Transverse colon (tissue), 4 donors: Measurements from ENCODE around the gene ZC3H18. TPM values are rescaled to one million over a fixed set of nuclear protein-coding genes. Genes with fewer than 3 reads are reported as not detected.

Experiments
- DNase-seq: peaks from one replicate; pipeline ENCODE4 v3.0.0-alpha.2; 2019
- H3K27ac ChIP-seq, 4 donors: fragments of 200-600 bp; sonication (generic); 2 replicates each; pipeline ENCODE4 v1.5.1; 2016 to 2018; ENCODE audit warnings: inconsistent platforms in 4 of 4
- H3K27me3 ChIP-seq: fragments of 200-600 bp; sonication (generic); 2 replicates; pipeline ENCODE4 v1.5.1; 2017; ENCODE audit warnings: inconsistent platforms
- H3K36me3 ChIP-seq, 4 donors: fragments of 200-600 bp; sonication (generic); 2 replicates each; pipeline ENCODE4 v1.5.1; 2017 to 2019; ENCODE audit warnings: inconsistent platforms in 4 of 4
- H3K4me1 ChIP-seq, 4 donors: fragments of 200-600 bp; sonication (generic); 2 replicates each; pipeline ENCODE4 v1.5.1; 2017 to 2020; ENCODE audit warnings: inconsistent platforms in 4 of 4
- H3K4me3 ChIP-seq, 4 donors: fragments of 200-600 bp; sonication (generic); 1 replicate in 1 of 4; 2 replicates in 3 of 4; pipeline versions ENCODE4 v1.5.1 to v1.6.1; 2017 to 2019; ENCODE audit warnings: inconsistent platforms in 4 of 4
- H3K9me3 ChIP-seq, 2 donors: fragments of 200-600 bp; sonication (generic); 2 replicates each; pipeline ENCODE4 v1.5.1; 2017 to 2019; ENCODE audit warnings: inconsistent platforms in 2 of 2
- EP300 ChIP-seq: sonication (generic); formaldehyde crosslinking; IDR thresholded peaks from one replicate; pipeline ENCODE4 v1.6.1; 2017; ENCODE audit warnings: antibody characterized with exemption, low read depth
- POLR2A ChIP-seq: fragments of 450-650 bp; IDR thresholded peaks from one replicate; pipeline ENCODE4 v1.6.1; 2016; ENCODE audit warnings: antibody characterized with exemption, mild to moderate bottlenecking, moderate library complexity
- POLR2AphosphoS5 ChIP-seq, 3 donors: sonication (generic); formaldehyde crosslinking; IDR thresholded peaks; one replicate each; pipeline ENCODE4 v1.6.1; 2016; ENCODE audit warnings: antibody characterized with exemption in 3 of 3
- WGBS, 2 donors: methylation state at CpG; one replicate each; pipeline ENCODE4 v1.1.5; 2018; ENCODE audit warnings: low coverage in 1 of 2; 5-methylcytosine and 5-hydroxymethylcytosine counted together
- in situ Hi-C, 4 donors: fragments of 200-750 bp; cut with MboI; loops; one replicate each; pipeline versions ENCODE4 v1.15.0 to v1.15.1; 2017; ENCODE audit warnings: low sequenced_read_pairs in 3 of 4, low pct_ligation_motif_present in 1 of 4, low pct_unique_long_range_greater_than_20kb in 1 of 4
- intact Hi-C: fragments of 100-400 bp; cut with DNase I; formaldehyde crosslinking; loops from one replicate; pipeline ENCODE4 v1.15.1; 2023; ENCODE audit warnings: low total_unique reads
- total RNA-seq, 4 donors: library from RNA; depleted of rRNA; stranded (reverse); fragments of >200 nt; gene quantifications; one replicate each; pipeline ENCODE4 v1.1.0, GENCODE V29; 2016
- TF ChIP-seq, protein P1 (sequence below), 5 experiments: fragments of 200-600 bp in 3 of 5; fragments of 450-650 bp in 2 of 5; sonication (generic) in 3 of 5; IDR thresholded peaks; 1 replicate in 2 of 5; 2 replicates in 3 of 5; pipeline ENCODE4 v1.5.1; 2016 to 2017; ENCODE audit warnings: antibody characterized with exemption in 5 of 5, inconsistent platforms in 3 of 5, mild to moderate bottlenecking in 2 of 5, moderate library complexity in 1 of 5

ZC3H18 gene
- total RNA-seq, 4 donors from 2014 or later, result 17.9 to 50.5 (median 25.5) TPM

DNA sequence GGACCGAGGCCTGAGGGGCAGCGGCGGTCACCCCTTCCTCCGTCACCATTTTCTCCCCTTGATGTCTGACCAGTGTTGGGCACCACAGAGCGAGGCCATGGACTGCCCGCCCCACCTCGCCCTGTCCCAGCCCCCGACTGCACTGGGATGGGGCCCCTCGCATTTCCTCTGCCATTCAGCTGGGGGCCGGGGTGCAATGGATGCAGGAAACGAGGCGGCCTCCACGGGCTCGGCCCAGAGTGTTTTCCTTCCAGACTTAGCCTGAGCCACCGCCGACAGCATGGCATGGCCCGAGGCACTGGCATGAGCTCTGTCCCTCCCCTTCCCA, 44.6 kb upstream of the ZC3H18 start:
- in situ Hi-C loops, result loop anchor here in 1 of 4 donors (10.0 kb wide), 1 partner anchor 81 kb away; no protein-coding TSS in a partner anchor
- intact Hi-C loops, result no loop called here
- no peaks in the 10 kb centered on the region for H3K9me3 ChIP-seq
- DNase-seq, result no peak
- peak overlapping the region in 1 of 4 donors; percentile 8 for H3K27ac ChIP-seq
- no peak overlapping the region for H3K4me3 ChIP-seq
- H3K36me3 ChIP-seq, result no peaks in the 10 kb centered on the region
- H3K4me1 ChIP-seq, result peaks cover 10 to 26% (median 20%) of the 10 kb centered on the region in 4 donors
- TF ChIP-seq POLR2AphosphoS5 (IDR thresholded peaks at IDR 0.05) (no peak), EP300 (no peak), POLR2A (no peak)
- TF ChIP-seq, protein P1, sequence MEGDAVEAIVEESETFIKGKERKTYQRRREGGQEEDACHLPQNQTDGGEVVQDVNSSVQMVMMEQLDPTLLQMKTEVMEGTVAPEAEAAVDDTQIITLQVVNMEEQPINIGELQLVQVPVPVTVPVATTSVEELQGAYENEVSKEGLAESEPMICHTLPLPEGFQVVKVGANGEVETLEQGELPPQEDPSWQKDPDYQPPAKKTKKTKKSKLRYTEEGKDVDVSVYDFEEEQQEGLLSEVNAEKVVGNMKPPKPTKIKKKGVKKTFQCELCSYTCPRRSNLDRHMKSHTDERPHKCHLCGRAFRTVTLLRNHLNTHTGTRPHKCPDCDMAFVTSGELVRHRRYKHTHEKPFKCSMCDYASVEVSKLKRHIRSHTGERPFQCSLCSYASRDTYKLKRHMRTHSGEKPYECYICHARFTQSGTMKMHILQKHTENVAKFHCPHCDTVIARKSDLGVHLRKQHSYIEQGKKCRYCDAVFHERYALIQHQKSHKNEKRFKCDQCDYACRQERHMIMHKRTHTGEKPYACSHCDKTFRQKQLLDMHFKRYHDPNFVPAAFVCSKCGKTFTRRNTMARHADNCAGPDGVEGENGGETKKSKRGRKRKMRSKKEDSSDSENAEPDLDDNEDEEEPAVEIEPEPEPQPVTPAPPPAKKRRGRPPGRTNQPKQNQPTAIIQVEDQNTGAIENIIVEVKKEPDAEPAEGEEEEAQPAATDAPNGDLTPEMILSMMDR (IDR thresholded peaks at IDR 0.05), result no peak
- peaks cover 6% of the 10 kb centered on the region for H3K27me3 ChIP-seq
- WGBS, 2 donors, result 47% methylated on average over 16 of the region's 17 CpGs; no CpG with 5 or more reads in 1 of the 2 donors

DNA sequence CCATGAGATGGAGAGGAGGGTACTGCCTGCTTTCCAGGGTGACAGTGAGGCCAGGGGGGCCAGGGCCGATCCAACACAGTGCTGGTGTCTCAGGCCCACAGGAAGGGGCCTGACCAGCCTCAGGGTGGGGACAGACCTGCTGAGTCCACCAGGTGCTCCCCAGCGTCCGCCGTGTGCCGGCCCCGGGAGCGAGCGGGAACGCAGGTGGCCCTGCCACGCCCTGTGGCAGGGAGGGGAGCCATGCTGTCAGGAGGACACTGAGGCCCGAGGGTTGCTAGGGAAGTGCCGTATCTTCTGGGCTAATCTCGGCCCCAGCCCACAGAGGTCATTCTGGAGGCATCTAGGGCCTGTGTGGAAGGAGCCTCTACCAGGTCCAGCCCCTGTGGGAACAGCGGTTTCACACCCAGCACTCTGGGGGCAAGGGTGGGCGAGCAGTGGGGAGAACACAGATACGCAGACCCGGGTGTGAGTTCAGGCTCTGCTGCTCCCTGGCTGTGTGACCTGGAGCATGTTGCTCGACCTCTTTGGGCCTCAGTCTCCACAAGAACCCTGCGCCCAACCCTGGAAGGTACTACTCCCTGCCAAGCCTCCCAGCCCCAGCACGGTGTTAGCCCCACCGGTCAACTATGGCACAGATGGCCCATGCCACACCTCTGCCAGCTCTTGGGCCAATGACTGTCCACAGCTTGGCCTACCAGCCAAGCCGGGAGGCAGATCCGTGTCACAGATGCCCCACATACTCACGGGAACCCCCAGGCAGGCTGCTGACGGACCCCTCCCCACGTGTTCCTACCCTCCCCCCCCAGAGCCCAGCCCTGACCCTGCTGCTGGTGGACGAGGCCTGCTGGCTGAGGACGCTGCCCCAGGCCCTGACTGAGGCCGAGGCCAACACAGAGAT, 43.9 kb upstream of the ZC3H18 start:
- intact Hi-C loops, result loop anchor here (2.0 kb wide), 1 partner anchor 83 kb away; no protein-coding TSS in a partner anchor
- in situ Hi-C loops, result loop anchor here in 1 of 4 donors (10.0 kb wide), 1 partner anchor 81 kb away; no protein-coding TSS in a partner anchor
- Histone ChIP-seq H3K27ac (no peak overlapping the region), H3K9me3 (no peaks in the 10 kb centered on the region), H3K4me3 (no peak overlapping the region), H3K4me1 (peaks cover 10 to 26% (median 20%) of the 10 kb centered on the region in 4 donors), H3K27me3 (peaks cover 6% of the 10 kb centered on the region), H3K36me3 (no peaks in the 10 kb centered on the region)
- WGBS, 2 donors, result 58% methylated on average over 25 of the region's 29 CpGs; no CpG with 5 or more reads in 1 of the 2 donors
- no peak for TF ChIP-seq EP300
- TF ChIP-seq POLR2A, result no peak
- no peak for TF ChIP-seq POLR2AphosphoS5 (IDR thresholded peaks at IDR 0.05)
- TF ChIP-seq, protein P1 (IDR thresholded peaks at IDR 0.05), result no peak
- DNase-seq, result no peak

DNA sequence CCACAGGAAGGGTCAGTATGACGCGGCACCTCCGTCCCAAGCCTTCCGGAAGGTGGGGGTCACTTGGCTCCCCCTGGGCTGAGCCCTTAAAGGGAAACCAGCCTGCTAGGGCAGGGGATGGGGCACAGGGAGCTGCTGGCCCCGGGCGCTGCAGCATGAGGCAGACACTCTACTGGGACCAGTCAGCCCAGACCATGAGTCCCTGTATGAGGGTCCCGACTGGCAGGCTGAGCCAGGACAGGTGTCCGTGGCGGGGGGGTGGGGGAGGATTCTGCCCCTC, 43.4 kb upstream of the ZC3H18 start:
- 60% methylated on average over 7 of the region's 9 CpGs; no CpG with 5 or more reads in 1 of the 2 donors for WGBS, 2 donors
- in situ Hi-C loops (loop anchor here in 1 of 4 donors (10.0 kb wide), 1 partner anchor 82 kb away; no protein-coding TSS in a partner anchor), intact Hi-C loops (loop anchor here (2.0 kb wide), 1 partner anchor 84 kb away; no protein-coding TSS in a partner anchor)
- Histone ChIP-seq H3K4me3 (no peak overlapping the region), H3K36me3 (no peaks in the 10 kb centered on the region), H3K9me3 (no peaks in the 10 kb centered on the region), H3K27ac (no peak overlapping the region), H3K27me3 (peaks cover 6% of the 10 kb centered on the region), H3K4me1 (peaks cover 10 to 26% (median 20%) of the 10 kb centered on the region in 4 donors)
- TF ChIP-seq POLR2A (no peak), EP300 (no peak), POLR2AphosphoS5 (IDR thresholded peaks at IDR 0.05) (no peak)
- TF ChIP-seq, protein P1 (IDR thresholded peaks at IDR 0.05), result no peak
- no peak for DNase-seq

DNA sequence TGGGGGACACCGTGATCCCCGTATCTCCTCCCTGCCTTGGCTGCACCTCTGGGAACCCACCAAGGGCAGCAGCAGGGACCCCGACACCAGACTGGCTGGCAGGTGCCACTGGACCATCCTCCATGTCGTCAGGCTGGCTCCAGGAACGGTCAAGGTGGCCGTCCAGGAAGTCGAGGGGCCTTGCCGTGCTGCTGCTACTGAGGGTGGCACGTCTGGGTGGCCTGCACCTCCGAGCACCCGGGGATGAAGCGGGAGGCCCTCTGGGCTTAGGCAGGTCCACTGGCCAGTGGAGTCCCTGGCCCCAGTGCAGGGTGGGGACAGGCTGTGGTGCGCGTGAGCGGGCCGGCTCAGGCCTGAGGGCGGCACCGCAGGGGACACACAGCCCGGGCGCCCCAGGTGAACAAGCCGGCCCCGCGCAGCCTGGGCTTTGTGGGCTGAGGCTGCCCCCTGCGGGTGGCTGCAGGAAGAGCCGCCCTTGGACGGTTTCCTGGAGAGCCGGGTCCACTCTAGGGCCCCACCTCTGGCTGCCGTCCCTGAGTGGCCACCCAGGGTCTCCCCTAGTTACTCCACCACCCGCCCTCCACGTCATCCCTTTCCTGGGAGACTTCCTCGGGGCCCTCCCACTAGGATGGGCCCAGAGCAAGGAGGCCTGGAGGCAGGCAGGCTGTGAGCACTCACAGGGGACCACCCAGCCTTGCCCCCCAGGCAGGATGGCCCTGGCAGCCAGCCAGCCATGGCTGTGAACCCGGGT, 42.8 kb upstream of the ZC3H18 start:
- peaks cover 6% of the 10 kb centered on the region for H3K27me3 ChIP-seq
- no peak overlapping the region for H3K4me3 ChIP-seq
- peak; percentile 71 for DNase-seq
- H3K4me1 ChIP-seq, result peaks cover 14 to 26% (median 20%) of the 10 kb centered on the region in 4 donors
- TF ChIP-seq, protein P1 (IDR thresholded peaks at IDR 0.05), result peak; percentile 84 to 93 (median 88)
- TF ChIP-seq POLR2AphosphoS5 (IDR thresholded peaks at IDR 0.05), result no peak
- no peaks in the 10 kb centered on the region for H3K36me3 ChIP-seq
- WGBS, 2 donors, result 26% methylated on average over 14 of the region's 32 CpGs; no CpG with 5 or more reads in 1 of the 2 donors
- in situ Hi-C loops, result loop anchor here in 1 of 4 donors (10.0 kb wide), 1 partner anchor 83 kb away; no protein-coding TSS in a partner anchor
- H3K9me3 ChIP-seq, result no peaks in the 10 kb centered on the region
- H3K27ac ChIP-seq, result no peak overlapping the region
- intact Hi-C loops, result loop anchor here (2.0 kb wide), 1 partner anchor 85 kb away; no protein-coding TSS in a partner anchor
